Sciatic nerve (tissue), 2 donors: ENCODE measurements around the gene TAAR1. TPM values are rescaled to one million over a fixed set of nuclear protein-coding genes. Genes with fewer than 3 reads are reported as not detected.
"Not testable (repeated sequence)": the region's sequence is repeated elsewhere in the genome, so short reads cannot be mapped to it uniquely, and the experiment has no call there.

Experiments
- ATAC-seq: fragments of 200-7000 bp; cut with Tn5 transposase; one replicate; pipeline ENCODE4 v1.9.1; 2020; ENCODE audit warnings: mild to moderate bottlenecking, moderate library complexity
- DNase-seq: peaks from one replicate; pipeline ENCODE4 v3.0.0-alpha.2; 2020; ENCODE audit warnings: low spot score
- intact Hi-C: fragments of 100-400 bp; cut with DNase I; formaldehyde crosslinking; loops from one replicate; pipeline ENCODE4 v1.14.2; 2022
- total RNA-seq: library from RNA; stranded (reverse); fragmentation: NEBNext Ultra II Directional; extraction: Animal tissue kit (Norgen Biotek cat#: 25700); gene quantifications from one replicate; pipeline ENCODE4 v1.2.1, GENCODE V29; 2021
- donor health status: DM: no; HTN: no; CAD: no.
- donor health status: DM: no; HTN: no; CAD: no.

TAAR1 gene
- total RNA-seq, 1 donor from 2014 or later, result not detected

- DNase-seq (no peak), ATAC-seq (no peak)
- intact Hi-C loops, result no loop called here
These were observed 7.1 kb upstream of the TAAR1 start for GRCh38 chr6:132666118-132666517.

- intact Hi-C loops, result no loop called here
- DNase-seq, result no peak
- ATAC-seq, result no peak
These were observed 5.5 kb upstream of the TAAR1 start for GRCh38 chr6:132664309-132665034.

GRCh38 chr6:132663661-132664060 lies 4.7 kb upstream of the TAAR1 start:
- DNase-seq (no peak), ATAC-seq (no peak)
- intact Hi-C loops, result no loop called here

- DNase-seq (no peak), ATAC-seq (no peak)
- intact Hi-C loops, result no loop called here
These were observed 2.9 kb upstream of the TAAR1 start for GRCh38 chr6:132661906-132662305.

- DNase-seq (no peak), ATAC-seq (no peak)
- intact Hi-C loops, result no loop called here
These were observed 7.9 kb downstream of the TAAR1 start for GRCh38 chr6:132651062-132651461.

GRCh38 chr6:132650429-132650828 lies 8.6 kb downstream of the TAAR1 start:
- no peak for ATAC-seq
- intact Hi-C loops, result no loop called here
- no peak for DNase-seq

GRCh38 chr6:132648828-132649227 lies 10.2 kb downstream of the TAAR1 start:
- ATAC-seq (no peak), DNase-seq (no peak)

GRCh38 chr6:132648356-132648755 lies 10.6 kb downstream of the TAAR1 start:
- DNase-seq, result no peak
- ATAC-seq, result no peak
- intact Hi-C loops, result no loop called here

More at GRCh38 chr6:132648828-132649227, 10.2 kb downstream of the TAAR1 start:
- intact Hi-C loops, result no loop called here

- ATAC-seq (no peak), DNase-seq (no peak)
- intact Hi-C loops, result no loop called here
These were observed 15.4 kb downstream of the TAAR1 start for GRCh38 chr6:132643547-132643946.

- ATAC-seq, DNase-seq, intact Hi-C loops: not testable (repeated sequence)
These were observed 21.8 kb downstream of the TAAR1 start for GRCh38 chr6:132637135-132637534.

- ATAC-seq, intact Hi-C loops, DNase-seq: not testable (repeated sequence)
These were observed 23.1 kb downstream of the TAAR1 start for GRCh38 chr6:132635906-132636305.

- DNase-seq, intact Hi-C loops, ATAC-seq: not testable (repeated sequence)
These were observed 23.7 kb downstream of the TAAR1 start for GRCh38 chr6:132635288-132635687.

GRCh38 chr6:132634796-132635195 lies 24.2 kb downstream of the TAAR1 start:
- intact Hi-C loops, result no loop called here
- DNase-seq (no peak), ATAC-seq (no peak)

- no peak for ATAC-seq
- DNase-seq, result no peak
- intact Hi-C loops, result no loop called here
These were observed 25.6 kb downstream of the TAAR1 start for GRCh38 chr6:132633362-132633761.

GRCh38 chr6:132624175-132624574 lies 34.8 kb downstream of the TAAR1 start, which contains the start of gene TAAR2:
Gene TAAR2 (minus strand): TSS chr6:132624275. CDS start chr6:132624275, 0 bp downstream.
- intact Hi-C loops, result no loop called here
- no peak for DNase-seq

GRCh38 chr6:132623106-132623845 lies 35.7 kb downstream of the TAAR1 start:
- ATAC-seq (no peak), DNase-seq (no peak)
- intact Hi-C loops, result no loop called here

More at GRCh38 chr6:132624175-132624574, 34.8 kb downstream of the TAAR1 start, which contains the start of gene TAAR2:
- ATAC-seq, result no peak

GRCh38 chr6:132616677-132617076 lies 42.3 kb downstream of the TAAR1 start:
- DNase-seq (no peak), ATAC-seq (no peak)
- intact Hi-C loops, result no loop called here

GRCh38 chr6:132614554-132614953 lies 44.4 kb downstream of the TAAR1 start:
- no peak for ATAC-seq

GRCh38 chr6:132612449-132613108 lies 46.4 kb downstream of the TAAR1 start:
- intact Hi-C loops, result no loop called here
- no peak for ATAC-seq
- DNase-seq, result no peak

More at GRCh38 chr6:132614554-132614953, 44.4 kb downstream of the TAAR1 start:
- intact Hi-C loops, result no loop called here
- DNase-seq, result no peak

GRCh38 chr6:132611616-132612015 lies 47.4 kb downstream of the TAAR1 start:
- intact Hi-C loops, result no loop called here
- ATAC-seq (no peak), DNase-seq (no peak)
